Caco-2 (cell line): ENCODE results near the gene METTL2A. TPM values are rescaled to one million over a fixed set of nuclear protein-coding genes. Genes with fewer than 3 reads are reported as not detected.
"Not testable (repeated sequence)": the region's sequence is repeated elsewhere in the genome, so short reads cannot be mapped to it uniquely, and the experiment has no call there.

Experiments
- BruUV-seq: library from RNA; stranded (reverse); fragments of 400-500 nt; replicated peaks from 2 replicates; lab custom pipeline; 2021; lab: Mats Ljungman, UMichigan
- CTCF ChIA-PET: fragments of 300-600 bp; sonication (Branson Sonifier 250); formaldehyde crosslinking; loops from one replicate; lab custom pipeline; 2022; ENCODE audit warnings: antibody characterized with exemption; lab: Charles Lee
- POLR2A ChIA-PET: fragments of 300-600 bp; sonication (Branson Sonifier 250); formaldehyde crosslinking; loops from one replicate; lab custom pipeline; 2022; ENCODE audit warnings: antibody characterized with exemption; lab: Charles Lee
- DNase-seq, 2 experiments: peaks; one replicate each; pipeline versions ENCODE4 v3.0.0 to v3.0.0-alpha.2; 2020 to 2022
- H3K27me3 ChIP-seq: replicated peaks from 2 replicates; pipeline ENCODE4 v1.6.0; 2011; ENCODE audit warnings: low read length; ENCODE audit not compliant: control insufficient read depth, insufficient read depth
- H3K36me3 ChIP-seq: 2 replicates; pipeline ENCODE4 v1.5.1; 2011; ENCODE audit warnings: low read length; ENCODE audit not compliant: control insufficient read depth, insufficient read depth
- H3K4me1 ChIP-seq: fragments of 250-450 bp; sonication (Bioruptor Pico); 2 replicates; pipeline ENCODE4 v1.5.1; 2020; ENCODE audit warnings: mild to moderate bottlenecking
- H3K4me3 ChIP-seq: 2 replicates; pipeline ENCODE4 v1.5.1; 2011; ENCODE audit warnings: low read depth, mild to moderate bottlenecking, control low read depth, low read length
- H3K9me3 ChIP-seq: fragments of 250-450 bp; sonication (Bioruptor Pico); 2 replicates; pipeline ENCODE4 v1.5.1; 2020; ENCODE audit warnings: mild to moderate bottlenecking, moderate library complexity
- H3K27ac Mint-ChIP-seq: one replicate; pipeline ENCODE4 v1.8.0; 2022; ENCODE audit warnings: mixed read lengths; ENCODE audit not compliant: unreplicated experiment
- H3K27me3 Mint-ChIP-seq: one replicate; pipeline ENCODE4 v1.8.0; 2022; ENCODE audit warnings: mixed read lengths; ENCODE audit not compliant: insufficient read depth, unreplicated experiment
- H3K36me3 Mint-ChIP-seq: one replicate; pipeline ENCODE4 v1.8.0; 2022; ENCODE audit warnings: mild to moderate bottlenecking, mixed read lengths; ENCODE audit not compliant: insufficient read depth, unreplicated experiment
- H3K4me1 Mint-ChIP-seq: one replicate; pipeline ENCODE4 v1.8.0; 2022; ENCODE audit warnings: low read depth, mixed read lengths; ENCODE audit not compliant: unreplicated experiment
- H3K4me3 Mint-ChIP-seq: one replicate; pipeline ENCODE4 v1.8.0; 2022; ENCODE audit warnings: mild to moderate bottlenecking, moderate library complexity, mixed read lengths; ENCODE audit not compliant: unreplicated experiment
- H3K9me3 Mint-ChIP-seq: one replicate; pipeline ENCODE4 v1.8.0; 2022; ENCODE audit warnings: mixed read lengths; ENCODE audit not compliant: unreplicated experiment
- intact Hi-C: fragments of 100-400 bp; cut with micrococcal nuclease; formaldehyde crosslinking; loops from one replicate; pipeline ENCODE4 v1.10.0; 2022; ENCODE audit not compliant: unreplicated experiment
- total RNA-seq: library from RNA; stranded (reverse); gene quantifications from 2 replicates; pipeline ENCODE4 v1.2.3, GENCODE V29; 2022

METTL2A gene
- total RNA-seq, 1 experiment from 2014 or later, result 31.4 TPM

DNA sequence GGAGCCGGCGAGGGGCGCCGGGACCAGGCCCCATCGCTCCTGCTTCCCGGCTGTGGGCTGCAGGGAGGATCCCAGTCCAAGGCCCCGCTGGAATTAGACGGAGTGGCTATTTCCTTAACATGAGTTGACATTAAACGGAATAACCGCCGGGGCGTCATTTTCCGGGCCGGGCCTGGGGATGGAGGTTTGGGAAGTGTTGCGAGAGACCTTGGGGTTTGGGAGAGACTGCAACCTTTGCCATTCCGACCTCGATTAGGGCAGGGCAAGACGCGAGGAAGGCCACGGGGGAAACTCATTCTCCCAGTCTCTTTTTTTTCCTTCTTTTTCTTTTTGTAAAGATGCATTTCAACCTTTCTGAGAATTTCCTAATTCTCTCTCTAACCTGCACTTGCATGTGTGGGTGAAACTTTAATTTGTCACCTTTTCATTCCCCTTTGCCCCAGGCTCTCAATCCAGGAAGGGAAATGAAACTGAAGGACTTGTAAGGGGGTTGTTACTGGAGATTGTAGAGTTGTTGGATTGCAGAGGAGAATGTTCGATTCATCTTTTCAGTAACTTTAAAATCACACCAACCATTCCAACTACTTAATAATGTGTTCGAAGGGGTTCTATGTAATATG, 56.1 kb downstream of the METTL2A start:
- H3K9me3 Mint-ChIP-seq, POLR2A ChIA-PET, CTCF ChIA-PET: not testable (repeated sequence)

DNA sequence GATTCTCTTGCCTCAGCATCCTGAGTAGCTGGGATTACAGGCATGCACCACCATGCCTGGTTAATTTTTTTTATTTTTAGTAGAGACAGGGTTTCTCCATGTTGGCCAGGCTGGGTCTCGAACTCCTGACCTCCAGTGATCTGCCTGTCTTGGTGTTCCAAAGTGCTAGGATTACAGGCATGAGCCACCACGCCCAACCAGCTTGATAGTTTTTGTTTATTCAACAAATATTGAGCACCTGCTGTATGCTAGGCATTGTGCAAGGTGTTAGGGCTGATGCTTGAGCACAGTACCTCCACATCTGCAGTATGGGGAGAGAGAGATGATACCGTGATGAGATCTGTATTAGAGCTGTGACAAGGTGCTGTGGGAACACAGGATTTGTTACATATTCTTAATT, 58.9 kb downstream of the METTL2A start:
- BruUV-seq, CTCF ChIA-PET: not testable (repeated sequence)

More for the DNA sequence above, 56.1 kb downstream of the METTL2A start:
- TSS peak; percentile 35 for BruUV-seq
- H3K36me3 ChIP-seq, H3K9me3 ChIP-seq, H3K4me1 ChIP-seq, H3K27me3 Mint-ChIP-seq, H3K27me3 ChIP-seq: not testable (repeated sequence)
- DNase-seq, result peak; percentile 45 to 54
- Mint-ChIP-seq H3K36me3 (peaks cover 34% of the 10 kb centered on the region), H3K4me3 (peak overlapping the region; percentile 92), H3K27ac (peak overlapping the region; percentile 95), H3K4me1 (peaks cover 13% of the 10 kb centered on the region)
- peak overlapping the region; percentile 59 for H3K4me3 ChIP-seq
- intact Hi-C loops, result loop anchor here (10.0 kb wide), 1 partner anchor 55 kb away; the partner anchor contains the start of gene METTL2A

DNA sequence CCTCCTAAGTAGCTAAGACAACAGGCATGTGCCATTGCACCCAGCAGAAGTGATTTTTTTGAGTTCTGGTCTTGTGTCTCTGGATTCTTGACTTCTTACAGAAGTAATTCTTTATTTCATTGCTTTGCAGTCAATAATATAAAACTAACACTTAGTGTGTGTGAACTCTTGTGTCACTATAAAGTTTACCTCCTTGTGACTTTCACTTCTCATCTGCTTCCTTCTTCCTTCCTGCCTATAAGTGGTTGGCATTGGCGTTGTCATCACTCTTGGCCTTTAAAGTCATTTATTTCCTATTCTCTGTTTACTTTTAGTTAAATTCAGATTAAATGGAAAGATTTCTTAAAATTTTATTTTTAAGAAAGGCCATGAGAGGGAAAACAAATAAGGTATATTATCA, 67.3 kb downstream of the METTL2A start:
- H3K4me3 ChIP-seq, H3K9me3 ChIP-seq, CTCF ChIA-PET, intact Hi-C loops, H3K4me1 ChIP-seq, H3K9me3 Mint-ChIP-seq, POLR2A ChIA-PET, DNase-seq, H3K4me3 Mint-ChIP-seq, H3K27ac Mint-ChIP-seq, BruUV-seq, H3K36me3 ChIP-seq, H3K4me1 Mint-ChIP-seq, H3K27me3 Mint-ChIP-seq, H3K27me3 ChIP-seq: not testable (repeated sequence)
- H3K36me3 Mint-ChIP-seq, result peaks cover 40% of the 10 kb centered on the region

More for the DNA sequence above, 58.9 kb downstream of the METTL2A start:
- intact Hi-C loops, result loop anchor here (10.0 kb wide), 1 partner anchor 58 kb away; the partner anchor contains the start of gene METTL2A
- H3K9me3 Mint-ChIP-seq, H3K4me1 ChIP-seq, H3K4me1 Mint-ChIP-seq, H3K27me3 Mint-ChIP-seq, H3K4me3 ChIP-seq, H3K36me3 ChIP-seq, H3K27ac Mint-ChIP-seq, H3K4me3 Mint-ChIP-seq, H3K27me3 ChIP-seq, POLR2A ChIA-PET, H3K9me3 ChIP-seq, DNase-seq: not testable (repeated sequence)
- peaks cover 60% of the 10 kb centered on the region for H3K36me3 Mint-ChIP-seq

DNA sequence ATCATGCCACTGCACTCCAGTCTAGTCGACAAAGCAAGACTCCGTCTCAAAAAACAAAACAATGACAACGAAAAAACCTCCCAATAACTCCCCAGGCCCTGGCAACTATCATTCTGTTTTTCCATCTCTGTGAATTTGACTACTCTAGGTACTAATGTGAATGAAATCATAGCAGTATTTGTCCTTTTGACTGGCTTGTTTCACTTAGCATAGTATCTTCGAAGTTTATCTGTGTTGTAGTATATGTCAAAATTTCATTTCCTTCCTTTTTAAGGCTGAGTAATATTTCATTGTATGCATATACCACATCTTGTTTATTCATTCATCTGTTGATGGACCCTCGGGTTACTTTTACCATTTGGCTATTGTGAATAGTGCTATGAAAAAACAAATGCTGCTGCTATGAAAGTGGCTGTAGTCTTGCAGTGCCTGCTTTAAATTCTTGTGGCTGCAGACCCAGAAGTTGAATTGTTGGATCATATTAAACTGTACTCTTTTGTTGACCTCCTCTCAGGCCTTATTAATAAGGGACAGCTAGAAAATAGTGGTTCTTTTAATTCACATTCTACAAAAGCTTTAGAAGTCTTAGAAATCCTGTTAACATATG, 69.5 kb downstream of the METTL2A start:
- H3K36me3 ChIP-seq, H3K4me1 Mint-ChIP-seq, H3K27me3 Mint-ChIP-seq, H3K4me3 Mint-ChIP-seq, H3K4me1 ChIP-seq, H3K4me3 ChIP-seq, H3K27me3 ChIP-seq, BruUV-seq, H3K27ac Mint-ChIP-seq, intact Hi-C loops, H3K9me3 ChIP-seq, CTCF ChIA-PET, H3K9me3 Mint-ChIP-seq, DNase-seq, POLR2A ChIA-PET: not testable (repeated sequence)
- peaks cover 37% of the 10 kb centered on the region for H3K36me3 Mint-ChIP-seq

DNA sequence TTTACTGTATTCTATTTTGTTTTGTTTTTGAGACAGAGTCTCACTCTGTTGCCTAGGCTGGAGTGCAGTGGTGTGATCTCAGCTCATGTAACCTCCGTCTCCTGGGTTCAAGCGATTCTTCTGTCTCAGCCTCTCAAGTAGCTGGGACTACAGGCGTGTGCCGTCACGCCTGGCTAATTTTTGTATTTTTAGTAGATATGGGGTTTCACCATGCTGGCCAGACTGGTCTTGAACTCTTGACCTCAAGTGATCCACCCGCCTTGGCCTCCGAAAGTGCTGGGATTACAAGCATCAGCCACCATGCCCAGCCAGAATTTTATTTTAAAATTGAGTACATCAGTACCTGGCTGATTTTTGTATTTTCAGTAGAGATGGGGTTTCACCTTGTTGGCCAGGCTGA, 70.4 kb downstream of the METTL2A start:
- H3K9me3 ChIP-seq, intact Hi-C loops, H3K4me1 ChIP-seq, H3K9me3 Mint-ChIP-seq, POLR2A ChIA-PET, H3K27me3 Mint-ChIP-seq, H3K27ac Mint-ChIP-seq, H3K4me3 ChIP-seq, DNase-seq, H3K27me3 ChIP-seq, H3K4me3 Mint-ChIP-seq, CTCF ChIA-PET, BruUV-seq, H3K4me1 Mint-ChIP-seq, H3K36me3 ChIP-seq: not testable (repeated sequence)
- peaks cover 33% of the 10 kb centered on the region for H3K36me3 Mint-ChIP-seq

DNA sequence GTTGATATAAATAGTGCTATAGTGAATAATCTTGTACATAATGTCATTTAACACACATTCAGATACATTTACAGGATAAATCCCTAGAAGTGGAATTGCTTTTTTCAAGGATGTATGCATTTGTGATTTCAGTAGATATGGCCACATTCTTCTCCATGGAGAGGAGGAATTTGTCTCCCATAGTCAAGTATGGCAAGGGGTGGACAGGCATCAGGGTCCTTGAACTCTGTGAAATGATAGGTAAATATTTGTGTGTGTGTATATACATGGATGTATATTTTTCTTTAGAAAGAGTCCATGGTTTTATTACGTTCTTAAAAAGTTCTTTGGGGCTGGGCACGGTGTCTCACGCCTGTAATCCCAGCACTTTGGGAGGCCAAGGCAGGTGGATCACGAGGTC, 72.6 kb downstream of the METTL2A start:
- H3K4me3 ChIP-seq, H3K9me3 ChIP-seq, H3K36me3 ChIP-seq, H3K27me3 Mint-ChIP-seq, H3K27ac Mint-ChIP-seq, H3K4me1 Mint-ChIP-seq, DNase-seq, H3K4me1 ChIP-seq, H3K27me3 ChIP-seq, H3K9me3 Mint-ChIP-seq, POLR2A ChIA-PET, CTCF ChIA-PET, intact Hi-C loops, BruUV-seq, H3K4me3 Mint-ChIP-seq: not testable (repeated sequence)
- peaks cover 19% of the 10 kb centered on the region for H3K36me3 Mint-ChIP-seq

DNA sequence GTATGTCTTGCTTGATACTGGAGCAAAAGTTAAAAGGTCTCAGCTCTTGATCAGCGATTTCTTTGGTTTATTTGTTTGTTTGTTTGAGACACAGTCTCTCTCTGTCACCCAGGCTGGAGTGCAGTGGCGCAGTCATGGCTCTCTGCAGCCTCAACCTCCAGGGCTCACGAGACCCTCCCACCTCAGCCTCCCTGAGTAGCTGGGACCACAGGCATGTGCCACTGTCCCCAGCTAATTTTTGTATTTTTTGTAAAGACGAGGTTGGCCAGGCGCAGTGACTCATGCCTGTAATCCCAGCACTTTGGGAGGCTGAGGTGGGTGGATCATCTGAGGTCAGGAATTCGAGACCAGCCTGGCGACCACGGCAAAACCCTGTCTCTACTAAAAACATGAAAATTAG, 75.1 kb downstream of the METTL2A start:
- H3K27me3 ChIP-seq, intact Hi-C loops, CTCF ChIA-PET, H3K4me3 ChIP-seq, POLR2A ChIA-PET, BruUV-seq, H3K27me3 Mint-ChIP-seq, H3K4me1 Mint-ChIP-seq, H3K4me3 Mint-ChIP-seq, H3K9me3 Mint-ChIP-seq, DNase-seq, H3K9me3 ChIP-seq, H3K27ac Mint-ChIP-seq, H3K4me1 ChIP-seq, H3K36me3 ChIP-seq: not testable (repeated sequence)
- peaks cover 11% of the 10 kb centered on the region for H3K36me3 Mint-ChIP-seq
